Upper lobe of left lung (tissue), 4 donors: ENCODE measurements around the gene BLID.

Experiments used
- CTCF ChIP-seq, 6 experiments: fragments of 450-650 bp in 4 of 6; fragments of 200-600 bp in 2 of 6; sonication (generic) in 2 of 6; IDR thresholded peaks; one replicate each; pipeline ENCODE4 v1.5.1; 2016 to 2019; ENCODE audit warnings: antibody characterized with exemption in 6 of 6
- POLR2A ChIP-seq, 4 donors: fragments of 450-650 bp; IDR thresholded peaks; one replicate each; pipeline ENCODE4 v1.5.1; 2016 to 2017; ENCODE audit warnings: antibody characterized with exemption in 4 of 4, mild to moderate bottlenecking in 2 of 4

GRCh38 chr11:122107045-122107444, 9.0 kb downstream of the BLID start:
- TF ChIP-seq POLR2A (IDR thresholded peaks at IDR 0.05) = no peak
- TF ChIP-seq CTCF (IDR thresholded peaks at IDR 0.05) = no peak
